Mucosa of gallbladder (tissue), 1 donor: ENCODE data around the gene LRCOL1. TPM values are rescaled to one million over a fixed set of nuclear protein-coding genes. Genes with fewer than 3 reads are reported as not detected.

ENCODE experiments used
- total RNA-seq: library from RNA; stranded (reverse); gene quantifications from one replicate; pipeline ENCODE4 v1.2.1, GENCODE V29; 2021
- donor health status: DM: no; HTN: no; CAD: no.

Gene LRCOL1
- total RNA-seq, 1 donor from 2014 or later: not detected

Other genes starting within 250 kb of the LRCOL1 start
- 67.1 TPM for gene FBRSL1, start 120.4 kb downstream of the LRCOL1 start, total RNA-seq
- not detected for gene P2RX2, start 8.2 kb upstream of the LRCOL1 start, total RNA-seq
- gene POLE, start 76.8 kb upstream of the LRCOL1 start, total RNA-seq: 40.4 TPM
- 89.8 TPM for gene PXMP2, start 77.0 kb upstream of the LRCOL1 start, total RNA-seq
- 31.3 TPM for gene PGAM5, start 100.3 kb upstream of the LRCOL1 start, total RNA-seq
- 40.3 TPM for gene ANKLE2, start 151.2 kb upstream of the LRCOL1 start, total RNA-seq
- 72.2 TPM for gene GOLGA3, start 218.3 kb upstream of the LRCOL1 start, total RNA-seq